ENCODE results near the gene MEGF11. TPM values are rescaled to one million over a fixed set of nuclear protein-coding genes. Genes with fewer than 3 reads are reported as not detected.

MEGF11 gene
- total and polyA plus RNA-seq, 2 donors (not counting 1 experiment from before 2014, with no cell fraction given) = under 0.01 TPM; not detected in 1

- no peaks in the 10 kb centered on the region for H3K9me3 ChIP-seq (ENCODE audit: control insufficient read depth, insufficient read depth, low read depth, low read length)
- H3K4me1 ChIP-seq (ENCODE audit: control insufficient read depth, extremely low read depth, insufficient read depth, low read length) = no peaks in the 10 kb centered on the region
- no peak overlapping the region for H3K4me2 ChIP-seq (ENCODE audit: extremely low read depth, insufficient read depth, low read length)
These were observed 116.6 kb downstream of the MEGF11 start for GRCh38 chr15:66136948-66137347.

DNA sequence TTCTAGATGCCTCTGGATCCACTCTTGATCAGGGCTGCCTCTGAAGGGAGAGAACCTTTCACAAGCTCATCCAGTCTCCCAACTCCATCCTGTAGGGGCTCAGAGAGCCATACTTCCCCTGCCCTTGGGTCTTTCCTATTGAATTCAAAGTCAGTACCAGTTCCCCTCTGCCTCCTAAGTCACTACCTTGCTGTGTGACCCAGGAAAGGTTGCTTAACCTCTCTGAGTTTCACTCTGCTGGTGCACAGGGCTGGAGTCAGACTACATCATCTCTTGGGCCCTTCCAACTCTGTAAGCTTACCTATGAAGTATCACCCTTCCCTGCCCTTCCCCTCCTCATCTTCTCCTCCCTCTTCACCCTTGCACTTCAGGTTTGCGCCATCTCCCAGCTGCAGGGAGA is 117.9 kb downstream of the MEGF11 start:
- H2AFZ ChIP-seq (ENCODE audit: low read length) = no peak overlapping the region
- H3K4me2 ChIP-seq (ENCODE audit: extremely low read depth, insufficient read depth, low read length) = no peak overlapping the region

More at GRCh38 chr15:66136948-66137347, 116.6 kb downstream of the MEGF11 start:
- no peaks in the 10 kb centered on the region for H3K79me2 ChIP-seq (ENCODE audit: control insufficient read depth, insufficient read depth, low read length)
- H3K9ac ChIP-seq (ENCODE audit: insufficient read depth, low read length) = no peak overlapping the region
- H4K20me1 ChIP-seq (ENCODE audit: control insufficient read depth, extremely low read depth, insufficient read depth, low read length) = no peaks in the 10 kb centered on the region
- peaks cover 13% of the 10 kb centered on the region for H3K27me3 ChIP-seq (ENCODE audit: control insufficient read depth, insufficient read depth, low read length)
- H3K36me3 ChIP-seq (ENCODE audit: control insufficient read depth, insufficient read depth, low read length) = no peaks in the 10 kb centered on the region
- no peak for DNase-seq (ENCODE audit: low read depth in 2 of 2)
- H3K27ac ChIP-seq (ENCODE audit: insufficient read depth, low read length) = no peak overlapping the region
- no peak overlapping the region for H3K4me3 ChIP-seq (replicated peaks in 1 of 4; ENCODE audit: control extremely low read depth in 1 of 4, insufficient read depth in 1 of 4, low read depth in 3 of 4, low read length in 4 of 4)
- H2AFZ ChIP-seq (ENCODE audit: low read length) = no peak overlapping the region
- no peak for TF ChIP-seq EZH2 (IDR thresholded peaks at IDR 0.05; ENCODE audit: low read length, missing control alignments)
- no peak for TF ChIP-seq CTCF (conservative IDR thresholded peaks at IDR 0.05 in 1 of 2, IDR thresholded peaks at IDR 0.05 in 1 of 2; ENCODE audit: low read depth in 1 of 2, low read length in 2 of 2)

GRCh38 chr15:66134284-66134683 is 119.3 kb downstream of the MEGF11 start:
- DNase-seq (ENCODE audit: low read depth in 2 of 2) = no peak

More for the DNA sequence above, 117.9 kb downstream of the MEGF11 start:
- Histone ChIP-seq H3K79me2 (ENCODE audit: control insufficient read depth, insufficient read depth, low read length) (no peaks in the 10 kb centered on the region), H3K27me3 (ENCODE audit: control insufficient read depth, insufficient read depth, low read length) (peaks cover 9% of the 10 kb centered on the region), H3K9ac (ENCODE audit: insufficient read depth, low read length) (no peak overlapping the region), H3K27ac (ENCODE audit: insufficient read depth, low read length) (no peak overlapping the region), H3K4me1 (ENCODE audit: control insufficient read depth, extremely low read depth, insufficient read depth, low read length) (no peaks in the 10 kb centered on the region), H3K4me3 (replicated peaks in 1 of 4; ENCODE audit: control extremely low read depth in 1 of 4, insufficient read depth in 1 of 4, low read depth in 3 of 4, low read length in 4 of 4) (no peak overlapping the region), H4K20me1 (ENCODE audit: control insufficient read depth, extremely low read depth, insufficient read depth, low read length) (no peaks in the 10 kb centered on the region), H3K36me3 (ENCODE audit: control insufficient read depth, insufficient read depth, low read length) (no peaks in the 10 kb centered on the region), H3K9me3 (ENCODE audit: control insufficient read depth, insufficient read depth, low read depth, low read length) (no peaks in the 10 kb centered on the region)
- DNase-seq (ENCODE audit: low read depth in 2 of 2) = no peak
- TF ChIP-seq EZH2 (IDR thresholded peaks at IDR 0.05; ENCODE audit: low read length, missing control alignments) (no peak), CTCF (conservative IDR thresholded peaks at IDR 0.05 in 1 of 2, IDR thresholded peaks at IDR 0.05 in 1 of 2; ENCODE audit: low read depth in 1 of 2, low read length in 2 of 2) (no peak)

More at GRCh38 chr15:66134284-66134683, 119.3 kb downstream of the MEGF11 start:
- Histone ChIP-seq H2AFZ (ENCODE audit: low read length) (no peak overlapping the region), H3K4me1 (ENCODE audit: control insufficient read depth, extremely low read depth, insufficient read depth, low read length) (no peaks in the 10 kb centered on the region), H3K4me2 (ENCODE audit: extremely low read depth, insufficient read depth, low read length) (no peak overlapping the region), H3K27me3 (ENCODE audit: control insufficient read depth, insufficient read depth, low read length) (peaks cover 9% of the 10 kb centered on the region), H4K20me1 (ENCODE audit: control insufficient read depth, extremely low read depth, insufficient read depth, low read length) (no peaks in the 10 kb centered on the region), H3K27ac (ENCODE audit: insufficient read depth, low read length) (no peak overlapping the region), H3K36me3 (ENCODE audit: control insufficient read depth, insufficient read depth, low read length) (no peaks in the 10 kb centered on the region), H3K9ac (ENCODE audit: insufficient read depth, low read length) (no peak overlapping the region), H3K79me2 (ENCODE audit: control insufficient read depth, insufficient read depth, low read length) (no peaks in the 10 kb centered on the region), H3K4me3 (replicated peaks in 1 of 4; ENCODE audit: control extremely low read depth in 1 of 4, insufficient read depth in 1 of 4, low read depth in 3 of 4, low read length in 4 of 4) (no peak overlapping the region), H3K9me3 (ENCODE audit: control insufficient read depth, insufficient read depth, low read depth, low read length) (no peaks in the 10 kb centered on the region)
- no peak for TF ChIP-seq EZH2 (IDR thresholded peaks at IDR 0.05; ENCODE audit: low read length, missing control alignments)
- no peak for TF ChIP-seq CTCF (conservative IDR thresholded peaks at IDR 0.05 in 1 of 2, IDR thresholded peaks at IDR 0.05 in 1 of 2; ENCODE audit: low read depth in 1 of 2, low read length in 2 of 2)
